ENCODE measurements around the gene PRSS36. TPM values are rescaled to one million over a fixed set of nuclear protein-coding genes. Genes with fewer than 3 reads are reported as not detected.

The PRSS36 gene
- total and polyA plus RNA-seq, 3 donors from 2014 or later = 5.4 to 8.3 (median 7.1) TPM

DNA sequence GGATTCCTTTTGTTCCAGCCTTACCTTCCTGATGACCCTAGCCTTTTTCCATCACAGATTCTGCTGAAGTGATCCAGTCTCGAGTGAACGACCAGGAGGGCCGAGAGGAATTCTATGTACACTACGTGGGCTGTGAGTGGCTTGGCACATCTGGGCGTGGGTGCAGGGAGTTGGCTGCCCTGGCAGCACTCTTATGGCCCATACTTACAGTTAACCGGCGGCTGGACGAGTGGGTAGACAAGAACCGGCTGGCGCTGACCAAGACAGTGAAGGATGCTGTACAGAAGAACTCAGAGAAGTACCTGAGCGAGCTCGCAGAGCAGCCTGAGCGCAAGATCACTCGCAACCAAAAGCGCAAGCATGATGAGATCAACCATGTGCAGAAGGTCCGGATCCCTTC lies 29.7 kb downstream of the PRSS36 start:
- Histone ChIP-seq H3K27ac (peak overlapping the region; percentile 94 to 98), H3K27me3 (no peaks in the 10 kb centered on the region), H3K9me3 (no peaks in the 10 kb centered on the region), H3K4me1 (peaks cover 25% of the 10 kb centered on the region), H3K36me3 (ENCODE audit: low read depth, missing control alignments) (no peaks in the 10 kb centered on the region), H3K4me3 (no peak overlapping the region)
- no peak for TF ChIP-seq CTCF (IDR thresholded peaks at IDR 0.05)
- no peak for TF ChIP-seq POLR2A (IDR thresholded peaks at IDR 0.05)
- WGBS, 2 donors = 91 to 97% methylated on average over 16 of the region's 16 CpGs
- intact Hi-C loops (cut with DNase I; ENCODE audit: low total_unique reads) = no loop called here
- DNase-seq = no peak

GRCh38 chr16:31118223-31119155 lies 31.4 kb downstream of the PRSS36 start:
- no peak for DNase-seq
- 25 to 28% methylated on average over 9 of the region's 9 CpGs for WGBS, 2 donors

GRCh38 chr16:31117384-31118222 lies 32.3 kb downstream of the PRSS36 start, which contains the start of gene KAT8:
Gene KAT8 (plus strand): TSS chr16:31117664. CDS start chr16:31117682, 18 bp downstream.
- intact Hi-C loops (cut with DNase I; ENCODE audit: low total_unique reads) = no loop called here
- Histone ChIP-seq H3K27ac (peak within 1 kb of the TSS; percentile 94 to 98), H3K36me3 (ENCODE audit: low read depth, missing control alignments) (no peaks in the 10 kb centered on the region), H3K9me3 (no peaks in the 10 kb centered on the region), H3K27me3 (no peaks in the 10 kb centered on the region), H3K4me3 (peak within 1 kb of the TSS; percentile 78 to 86), H3K4me1 (peaks cover 37% of the 10 kb centered on the region)
- 0% methylated on average over 20 to 59 of the region's 68 CpGs for WGBS, 2 donors
- peak; percentile 100 for DNase-seq
- TF ChIP-seq CTCF (IDR thresholded peaks at IDR 0.05) (no peak), POLR2A (IDR thresholded peaks at IDR 0.05) (peak; percentile 3)

More at GRCh38 chr16:31118223-31119155, 31.4 kb downstream of the PRSS36 start:
- H3K27me3 ChIP-seq = no peaks in the 10 kb centered on the region
- TF ChIP-seq POLR2A (IDR thresholded peaks at IDR 0.05) = no peak
- TF ChIP-seq CTCF (IDR thresholded peaks at IDR 0.05) = no peak
- intact Hi-C loops (cut with DNase I; ENCODE audit: low total_unique reads) = no loop called here
- peak overlapping the region; percentile 94 to 98 for H3K27ac ChIP-seq
- peak overlapping the region; percentile 78 to 86 for H3K4me3 ChIP-seq
- H3K4me1 ChIP-seq = peaks cover 30% of the 10 kb centered on the region
- no peaks in the 10 kb centered on the region for H3K9me3 ChIP-seq
- no peaks in the 10 kb centered on the region for H3K36me3 ChIP-seq (ENCODE audit: low read depth, missing control alignments)

GRCh38 chr16:31114468-31114867 lies 35.4 kb downstream of the PRSS36 start:
- no peak overlapping the region for H3K27ac ChIP-seq
- H3K36me3 ChIP-seq (ENCODE audit: low read depth, missing control alignments) = no peaks in the 10 kb centered on the region
- no peaks in the 10 kb centered on the region for H3K27me3 ChIP-seq
- no peak for TF ChIP-seq CTCF (IDR thresholded peaks at IDR 0.05)
- no peak for TF ChIP-seq POLR2A (IDR thresholded peaks at IDR 0.05)
- H3K4me1 ChIP-seq = peaks cover 35% of the 10 kb centered on the region
- DNase-seq = no peak
- intact Hi-C loops (cut with DNase I; ENCODE audit: low total_unique reads) = no loop called here
- 76 to 79% methylated on average over 8 of the region's 8 CpGs for WGBS, 2 donors
- H3K9me3 ChIP-seq = no peaks in the 10 kb centered on the region
- no peak overlapping the region for H3K4me3 ChIP-seq

Data from testis (tissue), 3 donors.